Measurements from ENCODE around the gene USF2.

The USF2 gene

DNA sequence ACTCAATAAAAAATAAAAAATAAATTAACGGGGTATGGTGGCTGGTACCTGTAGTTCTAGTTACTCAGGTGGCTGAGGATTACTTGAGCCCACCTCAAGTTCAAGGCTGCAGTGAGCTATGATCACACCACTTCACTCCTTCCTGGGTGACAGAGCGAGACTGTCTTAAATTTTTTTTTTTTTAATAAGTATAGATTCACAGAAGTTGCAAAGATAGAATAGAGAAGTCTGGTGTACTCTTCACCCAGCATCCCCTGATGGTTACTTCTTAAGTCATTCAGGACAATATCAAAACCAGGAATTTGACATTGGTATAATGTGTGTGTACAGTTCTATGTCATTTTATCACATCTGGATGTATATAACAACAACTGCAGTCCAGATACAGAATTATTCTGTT is 52.5 kb downstream of the USF2 start:
- no peak for ATAC-seq
- DNase-seq = no peak

DNA sequence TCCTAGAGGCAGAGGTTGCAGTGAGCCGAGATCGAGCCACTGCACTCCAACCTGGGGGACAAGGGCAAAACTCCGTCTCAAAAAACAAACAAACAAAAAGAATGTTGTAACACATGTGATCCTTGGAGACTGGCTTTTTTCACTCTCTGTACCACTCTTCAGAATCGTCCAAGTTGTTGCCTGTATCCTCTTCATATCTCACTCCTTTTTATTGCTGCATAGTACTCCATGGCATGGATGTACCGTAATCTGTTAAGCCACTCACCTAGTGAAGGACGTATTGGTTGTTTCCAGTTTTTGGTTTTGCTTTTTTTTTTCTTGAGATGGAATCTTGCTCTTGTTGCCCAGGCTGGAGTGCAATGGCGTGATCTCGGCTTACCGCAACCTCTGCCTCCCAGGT is 53.3 kb downstream of the USF2 start:
- no peak for ATAC-seq

DNA sequence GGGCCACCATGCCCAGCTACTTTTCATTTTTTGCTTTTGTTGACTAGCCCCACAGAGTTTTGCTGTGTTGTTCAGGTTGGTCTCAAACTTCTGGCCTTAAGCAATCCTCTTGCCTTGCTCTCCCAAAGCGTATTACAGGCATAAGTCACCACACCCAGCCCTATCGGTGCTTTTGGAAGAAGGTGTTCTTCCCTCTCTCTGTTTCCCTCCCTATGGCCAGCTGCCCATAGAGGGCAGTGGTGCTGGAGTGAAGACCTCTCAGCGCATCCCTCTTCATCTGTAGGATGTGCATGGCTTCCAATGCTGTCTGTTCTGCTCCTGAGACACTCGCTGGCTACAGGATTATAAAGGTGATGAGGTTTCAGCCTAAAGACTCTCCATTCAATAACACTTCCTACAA is 58.9 kb downstream of the USF2 start:
- ATAC-seq = no peak
- no peak for DNase-seq

More for the DNA sequence above, 53.3 kb downstream of the USF2 start:
- DNase-seq = no peak

DNA sequence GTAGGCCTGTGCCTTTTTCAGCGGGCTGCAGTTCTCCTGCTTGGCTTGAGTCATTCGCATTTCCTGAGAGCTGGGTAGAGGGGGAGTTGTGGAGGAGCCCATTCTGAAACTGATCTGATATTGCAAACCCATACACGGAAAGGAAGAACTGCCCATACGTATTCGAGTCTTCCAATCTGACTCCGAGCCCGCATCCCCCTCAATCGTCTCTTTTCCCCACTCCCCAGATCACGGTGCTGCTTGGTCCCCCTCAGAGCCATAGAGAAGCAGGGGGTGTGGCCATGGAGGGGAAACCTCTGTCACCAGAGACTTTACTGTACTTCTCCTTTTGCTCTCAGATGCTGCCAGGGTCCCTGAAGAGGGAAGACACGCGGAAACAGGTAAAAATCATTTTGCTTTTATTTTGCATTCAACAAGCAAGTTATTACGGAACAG is 60.1 kb downstream of the USF2 start, which contains the start of gene CD22:
TSS of gene CD22 (plus strand) at position 337 of the 435 bp plus-strand sequence. CDS start 2,854 bp downstream, outside the sequence.
- no peak for DNase-seq
- ATAC-seq = peak; percentile 49

DNA sequence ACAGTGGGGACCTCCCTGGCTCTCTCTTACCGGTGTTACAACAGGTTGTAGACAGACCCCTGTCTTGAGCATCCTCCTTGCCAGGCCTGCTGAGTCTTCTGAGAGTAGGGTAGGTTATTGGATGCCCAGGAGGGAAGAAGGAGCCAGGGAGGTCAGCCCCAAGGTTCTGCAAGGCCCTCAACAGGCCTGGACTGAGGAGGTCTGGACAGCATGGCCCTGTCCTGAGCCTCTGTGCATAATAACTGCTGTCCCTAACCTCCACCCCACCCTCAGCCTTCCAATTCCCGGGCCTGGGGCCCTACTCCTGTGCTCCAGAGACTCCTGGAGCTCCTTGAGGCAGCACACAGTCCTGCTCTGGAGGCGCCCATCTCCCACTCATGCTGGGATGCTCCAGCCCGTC is 60.6 kb downstream of the USF2 start:
- ATAC-seq = no peak

More for the DNA sequence above, 60.6 kb downstream of the USF2 start:
- DNase-seq = no peak
